Peyer's patch (tissue), 4 donors: ENCODE data around the gene HNRNPU. TPM values are rescaled to one million over a fixed set of nuclear protein-coding genes. Genes with fewer than 3 reads are reported as not detected.
"Not testable (repeated sequence)": the region's sequence is repeated elsewhere in the genome, so short reads cannot be mapped to it uniquely, and the experiment has no call there.

Experiments
- DNase-seq, 3 donors: peaks; one replicate each; pipeline ENCODE4 v3.0.0-alpha.2; 2017 to 2019
- H3K27ac ChIP-seq, 4 donors: fragments of 200-600 bp; sonication (generic); one replicate each; pipeline ENCODE4 v1.5.1; 2016 to 2019
- H3K27me3 ChIP-seq, 2 donors: fragments of 200-600 bp; sonication (generic); one replicate each; pipeline ENCODE4 v1.5.1; 2019
- H3K36me3 ChIP-seq, 3 donors: fragments of 200-600 bp; sonication (generic); one replicate each; pipeline ENCODE4 v1.5.1; 2016 to 2019
- H3K4me1 ChIP-seq, 4 donors: fragments of 200-600 bp; sonication (generic); one replicate each; pipeline ENCODE4 v1.5.1; 2016 to 2019
- H3K4me3 ChIP-seq, 4 donors: fragments of 200-600 bp; sonication (generic); 1 replicate in 3 of 4; 2 replicates in 1 of 4; pipeline ENCODE4 v1.5.1; 2016 to 2019; ENCODE audit warnings: mild to moderate bottlenecking in 1 of 4
- H3K9me3 ChIP-seq, 4 donors: fragments of 200-600 bp; sonication (generic); one replicate each; pipeline ENCODE4 v1.5.1; 2016 to 2019; ENCODE audit warnings: mild to moderate bottlenecking in 1 of 4
- POLR2A ChIP-seq, 2 donors: fragments of 450-650 bp; IDR thresholded peaks; one replicate each; pipeline ENCODE4 v1.5.1; 2017; ENCODE audit warnings: antibody characterized with exemption in 2 of 2, mild to moderate bottlenecking in 2 of 2, moderate library complexity in 2 of 2
- total RNA-seq, 4 donors: library from RNA; depleted of rRNA; stranded (reverse); fragments of >200 nt; gene quantifications; one replicate each; pipeline ENCODE4 v1.1.0, GENCODE V29; 2016
- TF ChIP-seq, protein P1 (sequence below), 6 experiments: fragments of 450-650 bp in 4 of 6; fragments of 200-600 bp in 2 of 6; sonication (generic) in 1 of 6; IDR thresholded peaks; one replicate each; pipeline ENCODE4 v1.5.1; 2017 to 2019; ENCODE audit warnings: antibody characterized with exemption in 6 of 6, mild to moderate bottlenecking in 3 of 6, moderate library complexity in 1 of 6

Gene HNRNPU
- total RNA-seq, 4 donors from 2014 or later: 277 to 522 (median 324) TPM

DNA sequence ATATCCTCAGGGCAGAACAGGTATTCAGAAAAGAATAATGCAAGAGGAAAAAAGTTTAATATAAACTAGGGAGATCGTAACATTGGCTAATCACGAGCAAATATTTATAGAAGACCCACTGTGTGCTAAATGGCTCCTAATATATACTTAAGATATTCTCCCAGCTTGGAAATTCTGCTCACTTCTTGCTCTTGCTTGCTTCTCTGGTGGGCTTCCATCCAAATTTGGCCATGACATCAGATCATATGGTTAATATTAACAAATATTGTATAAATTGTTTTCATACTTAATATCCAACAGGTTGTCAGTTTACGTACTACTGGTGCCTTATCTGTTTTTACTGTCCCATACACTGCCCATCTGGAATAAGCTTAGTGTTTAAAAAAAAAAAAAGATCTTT, 27.8 kb downstream of the HNRNPU start:
- Histone ChIP-seq H3K27me3 (no peaks in the 10 kb centered on the region), H3K9me3 (no peaks in the 10 kb centered on the region), H3K36me3 (peaks cover 0 to 18% (median 0%) of the 10 kb centered on the region in 3 donors), H3K27ac (peak overlapping the region; percentile 95 to 100 (median 100)), H3K4me1 (peaks cover 0 to 48% (median 4%) of the 10 kb centered on the region in 4 donors), H3K4me3 (peak overlapping the region in 3 of 4 donors; percentile 63 to 87 (median 69))
- DNase-seq: no peak
- TF ChIP-seq, protein P1, sequence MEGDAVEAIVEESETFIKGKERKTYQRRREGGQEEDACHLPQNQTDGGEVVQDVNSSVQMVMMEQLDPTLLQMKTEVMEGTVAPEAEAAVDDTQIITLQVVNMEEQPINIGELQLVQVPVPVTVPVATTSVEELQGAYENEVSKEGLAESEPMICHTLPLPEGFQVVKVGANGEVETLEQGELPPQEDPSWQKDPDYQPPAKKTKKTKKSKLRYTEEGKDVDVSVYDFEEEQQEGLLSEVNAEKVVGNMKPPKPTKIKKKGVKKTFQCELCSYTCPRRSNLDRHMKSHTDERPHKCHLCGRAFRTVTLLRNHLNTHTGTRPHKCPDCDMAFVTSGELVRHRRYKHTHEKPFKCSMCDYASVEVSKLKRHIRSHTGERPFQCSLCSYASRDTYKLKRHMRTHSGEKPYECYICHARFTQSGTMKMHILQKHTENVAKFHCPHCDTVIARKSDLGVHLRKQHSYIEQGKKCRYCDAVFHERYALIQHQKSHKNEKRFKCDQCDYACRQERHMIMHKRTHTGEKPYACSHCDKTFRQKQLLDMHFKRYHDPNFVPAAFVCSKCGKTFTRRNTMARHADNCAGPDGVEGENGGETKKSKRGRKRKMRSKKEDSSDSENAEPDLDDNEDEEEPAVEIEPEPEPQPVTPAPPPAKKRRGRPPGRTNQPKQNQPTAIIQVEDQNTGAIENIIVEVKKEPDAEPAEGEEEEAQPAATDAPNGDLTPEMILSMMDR (IDR thresholded peaks at IDR 0.05): no peak
- no peak for TF ChIP-seq POLR2A (IDR thresholded peaks at IDR 0.05)

DNA sequence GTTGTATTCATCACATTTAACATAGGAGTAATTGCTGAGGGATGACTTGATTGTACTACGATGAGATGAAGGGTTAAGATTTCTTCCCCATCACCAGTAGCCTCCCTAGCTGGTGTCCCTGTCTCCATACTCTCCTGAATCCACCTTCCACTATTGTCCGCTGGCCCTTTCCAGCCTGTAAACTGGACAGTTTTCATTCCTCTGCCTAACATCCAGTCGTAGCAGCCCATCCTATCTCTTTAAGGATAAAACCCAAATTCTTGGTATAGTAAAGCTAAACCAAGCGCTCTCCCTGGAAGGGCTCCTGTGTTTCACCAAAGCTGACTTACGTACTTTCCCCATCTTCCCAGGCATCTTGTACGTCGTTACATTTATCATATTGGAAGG, 28.2 kb downstream of the HNRNPU start:
- Histone ChIP-seq H3K4me1 (peaks cover 0 to 43% (median 4%) of the 10 kb centered on the region in 4 donors), H3K27ac (peak overlapping the region; percentile 95 to 100 (median 100)), H3K9me3 (no peaks in the 10 kb centered on the region), H3K4me3 (peak overlapping the region; percentile 63 to 87 (median 70)), H3K27me3 (no peaks in the 10 kb centered on the region), H3K36me3 (peaks cover 0 to 17% (median 0%) of the 10 kb centered on the region in 3 donors)
- TF ChIP-seq, protein P1 (IDR thresholded peaks at IDR 0.05): no peak
- no peak for TF ChIP-seq POLR2A (IDR thresholded peaks at IDR 0.05)
- no peak for DNase-seq

- Histone ChIP-seq H3K4me3 (peak within 1 kb of the TSS; percentile 63 to 87 (median 70)), H3K27me3 (no peaks in the 10 kb centered on the region), H3K9me3 (no peaks in the 10 kb centered on the region), H3K4me1 (peaks cover 0 to 37% (median 4%) of the 10 kb centered on the region in 4 donors), H3K27ac (peak within 1 kb of the TSS; percentile 95 to 100 (median 100)), H3K36me3 (peaks cover 0 to 16% (median 0%) of the 10 kb centered on the region in 3 donors)
- TF ChIP-seq, protein P1 (IDR thresholded peaks at IDR 0.05): no peak
- TF ChIP-seq POLR2A (IDR thresholded peaks at IDR 0.05): peak; percentile 44 to 56
- peak; percentile 87 to 96 (median 95) for DNase-seq
These were observed 28.8 kb downstream of the HNRNPU start, which contains the start of gene COX20 for GRCh38 chr1:244835276-244836134. COX20 (plus strand) TSS chr1:244835658; CDS start chr1:244835715, 57 bp downstream.

- Histone ChIP-seq H3K27me3 (no peaks in the 10 kb centered on the region), H3K4me1 (peaks cover 0 to 31% (median 4%) of the 10 kb centered on the region in 4 donors), H3K27ac (peak overlapping the region; percentile 95 to 100 (median 100)), H3K4me3 (peak overlapping the region; percentile 63 to 87 (median 70)), H3K9me3 (no peaks in the 10 kb centered on the region), H3K36me3 (peaks cover 0 to 8% (median 0%) of the 10 kb centered on the region in 3 donors)
- TF ChIP-seq, protein P1 (IDR thresholded peaks at IDR 0.05): no peak
- peak in 1 of 2 donors; percentile 66 for TF ChIP-seq POLR2A (IDR thresholded peaks at IDR 0.05)
- peak in 2 of 3 donors; percentile 91 to 97 for DNase-seq
These were observed 29.6 kb downstream of the HNRNPU start for GRCh38 chr1:244834543-244835275.

DNA sequence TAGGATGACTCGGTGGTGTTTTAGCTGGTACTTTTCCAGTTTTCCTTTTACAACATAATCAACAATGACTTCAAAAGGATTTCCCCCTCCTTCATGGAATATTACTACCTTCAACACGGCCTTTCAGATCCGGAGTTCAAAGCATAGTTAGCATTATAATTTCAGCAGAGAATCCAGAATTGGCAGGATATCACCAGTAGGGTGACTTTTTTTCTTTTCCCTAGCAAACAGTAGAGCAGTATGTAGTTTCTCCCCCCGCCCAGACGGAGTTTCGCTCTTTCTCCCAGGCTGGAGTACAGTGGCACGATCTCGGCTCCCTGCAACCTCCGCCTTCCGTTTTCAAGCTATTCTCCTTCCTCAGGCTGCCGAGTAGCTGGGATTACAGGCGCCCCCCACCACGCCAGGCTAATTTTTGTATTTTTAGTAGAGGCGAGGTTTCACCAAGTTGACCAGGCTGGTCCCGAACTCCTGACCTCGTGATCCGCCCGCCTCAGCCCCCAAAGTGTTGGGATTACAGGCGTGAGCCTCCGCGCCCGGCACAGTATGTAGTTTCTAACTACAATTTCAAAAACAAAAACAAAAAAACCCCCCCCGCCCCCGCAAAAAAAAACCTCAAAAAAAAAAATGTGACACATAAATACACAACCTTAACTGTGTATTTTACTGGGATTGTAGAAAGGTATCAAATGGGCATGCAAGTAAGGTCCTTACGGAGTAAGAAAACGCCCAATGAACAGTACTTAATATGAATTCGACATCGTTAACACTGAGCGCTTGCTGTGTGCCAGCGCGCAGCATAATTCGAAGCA, 30.4 kb downstream of the HNRNPU start:
- Histone ChIP-seq H3K9me3 (no peaks in the 10 kb centered on the region), H3K27ac (peak overlapping the region; percentile 95 to 100 (median 100)), H3K36me3 (peaks cover 0 to 4% (median 0%) of the 10 kb centered on the region in 3 donors), H3K4me1 (peaks cover 0 to 24% (median 4%) of the 10 kb centered on the region in 4 donors), H3K4me3 (peak overlapping the region; percentile 63 to 87 (median 70)), H3K27me3 (no peaks in the 10 kb centered on the region)
- TF ChIP-seq POLR2A (IDR thresholded peaks at IDR 0.05): peak; percentile 17 to 34
- TF ChIP-seq, protein P1 (IDR thresholded peaks at IDR 0.05): peak in 5 of 6 experiments; percentile 30 to 53 (median 42)
- peak; percentile 54 to 78 (median 64) for DNase-seq

DNA sequence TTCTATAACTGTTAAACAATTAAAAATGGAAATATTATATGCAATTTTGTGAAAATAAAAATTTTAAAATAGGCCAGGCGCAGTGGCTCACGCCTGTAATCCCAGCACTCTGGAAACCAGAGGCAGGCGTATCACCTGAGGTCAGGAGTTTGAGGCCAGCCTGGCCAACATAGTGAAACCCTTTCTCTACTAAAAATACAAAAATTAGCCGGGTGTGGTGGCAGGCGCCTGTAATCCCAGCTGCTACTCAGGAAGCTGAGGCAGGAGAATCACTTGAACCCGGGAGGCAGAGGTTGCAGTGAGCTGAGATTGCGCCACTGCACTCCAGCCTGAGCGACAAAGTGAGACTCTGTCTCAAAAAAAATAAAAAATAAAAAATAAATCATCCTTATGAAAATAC, 31.1 kb downstream of the HNRNPU start:
- Histone ChIP-seq H3K4me3 (peak overlapping the region in 3 of 4 donors; percentile 63 to 87 (median 69)), H3K27ac (peak overlapping the region; percentile 95 to 100 (median 100)), H3K4me1 (peaks cover 0 to 17% (median 4%) of the 10 kb centered on the region in 4 donors)
- H3K27me3 ChIP-seq, H3K9me3 ChIP-seq, H3K36me3 ChIP-seq, DNase-seq: not testable (repeated sequence)
